Adipocyte (in vitro differentiated cells): Measurements from ENCODE around the gene PIEZO2.
A peak's percentile ranks its signal among the peaks of the same experiment; 100 is the strongest.

ENCODE experiments used
- DNase-seq: peaks from one replicate; pipeline ENCODE4 v3.0.0-alpha.2; 2015; ENCODE audit warnings: low read depth
- H3K27me3 ChIP-seq: replicated peaks from 2 replicates; pipeline ENCODE4 v1.7.0; 2013; ENCODE audit warnings: mild to moderate bottlenecking, low read length, moderate library complexity; ENCODE audit not compliant: control insufficient read depth, insufficient read depth
- H3K36me3 ChIP-seq: 2 replicates; pipeline ENCODE4 v1.7.0; 2013; ENCODE audit warnings: low read length, mild to moderate bottlenecking, moderate library complexity; ENCODE audit not compliant: control insufficient read depth, insufficient read depth, severe bottlenecking
- H3K4me1 ChIP-seq: 2 replicates; pipeline ENCODE4 v1.7.0; 2013; ENCODE audit warnings: mild to moderate bottlenecking, low read length, moderate library complexity; ENCODE audit not compliant: control insufficient read depth, insufficient read depth
- H3K4me3 ChIP-seq: 2 replicates; pipeline ENCODE4 v1.7.0; 2013; ENCODE audit warnings: mild to moderate bottlenecking, low read length, moderate library complexity
- H3K9ac ChIP-seq: 2 replicates; pipeline ENCODE4 v1.7.0; 2013; ENCODE audit warnings: mild to moderate bottlenecking, low read length, moderate library complexity
- H3K9me3 ChIP-seq: 2 replicates; pipeline ENCODE4 v1.7.0; 2013; ENCODE audit warnings: mild to moderate bottlenecking, low read length, moderate library complexity; ENCODE audit not compliant: control insufficient read depth

The PIEZO2 gene

GRCh38 chr18:10726198-10727068, 422.9 kb downstream of the PIEZO2 start:
- DNase-seq, result no peak
- no peaks in the 10 kb centered on the region for H3K36me3 ChIP-seq
- no peaks in the 10 kb centered on the region for H3K9me3 ChIP-seq
- H3K4me1 ChIP-seq, result no peaks in the 10 kb centered on the region
- peaks cover 4% of the 10 kb centered on the region for H3K27me3 ChIP-seq
- no peak overlapping the region for H3K9ac ChIP-seq
- H3K4me3 ChIP-seq, result no peak overlapping the region

- no peaks in the 10 kb centered on the region for H3K9me3 ChIP-seq
- H3K36me3 ChIP-seq, result no peaks in the 10 kb centered on the region
- no peaks in the 10 kb centered on the region for H3K4me1 ChIP-seq
- no peak overlapping the region for H3K4me3 ChIP-seq
- H3K9ac ChIP-seq, result no peak overlapping the region
- no peak for DNase-seq
- H3K27me3 ChIP-seq, result peaks cover 6% of the 10 kb centered on the region
These were observed 424.7 kb downstream of the PIEZO2 start for GRCh38 chr18:10724666-10725065.

DNA sequence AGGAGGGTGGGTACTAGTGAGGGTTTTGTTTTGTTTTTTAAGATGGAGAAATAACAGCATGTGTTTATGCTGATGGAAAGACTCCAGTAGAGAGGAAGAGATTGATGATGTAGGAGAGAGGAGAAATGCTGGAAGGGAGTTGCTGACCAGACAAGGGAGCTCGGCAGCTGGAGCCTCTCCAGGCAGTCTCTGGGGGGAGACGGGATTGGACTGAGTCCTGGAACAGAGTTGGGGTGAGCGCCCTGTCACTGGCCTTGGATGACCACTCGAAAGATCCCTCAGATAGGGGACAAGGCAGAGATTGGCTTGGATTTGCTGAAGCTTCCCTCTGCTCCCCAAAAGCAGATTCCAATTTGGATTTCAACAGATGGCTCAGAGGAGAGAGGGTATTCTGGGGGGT, 425.9 kb downstream of the PIEZO2 start:
- Histone ChIP-seq H3K36me3 (no peaks in the 10 kb centered on the region), H3K4me3 (no peak overlapping the region), H3K9me3 (no peaks in the 10 kb centered on the region), H3K4me1 (no peaks in the 10 kb centered on the region), H3K27me3 (peaks cover 6% of the 10 kb centered on the region), H3K9ac (no peak overlapping the region)
- DNase-seq, result no peak

- Histone ChIP-seq H3K9ac (no peak overlapping the region), H3K4me1 (no peaks in the 10 kb centered on the region), H3K9me3 (no peaks in the 10 kb centered on the region), H3K27me3 (peaks cover 6% of the 10 kb centered on the region), H3K36me3 (no peaks in the 10 kb centered on the region), H3K4me3 (no peak overlapping the region)
- DNase-seq, result no peak
These were observed 430.6 kb downstream of the PIEZO2 start for GRCh38 chr18:10718809-10719208.

DNA sequence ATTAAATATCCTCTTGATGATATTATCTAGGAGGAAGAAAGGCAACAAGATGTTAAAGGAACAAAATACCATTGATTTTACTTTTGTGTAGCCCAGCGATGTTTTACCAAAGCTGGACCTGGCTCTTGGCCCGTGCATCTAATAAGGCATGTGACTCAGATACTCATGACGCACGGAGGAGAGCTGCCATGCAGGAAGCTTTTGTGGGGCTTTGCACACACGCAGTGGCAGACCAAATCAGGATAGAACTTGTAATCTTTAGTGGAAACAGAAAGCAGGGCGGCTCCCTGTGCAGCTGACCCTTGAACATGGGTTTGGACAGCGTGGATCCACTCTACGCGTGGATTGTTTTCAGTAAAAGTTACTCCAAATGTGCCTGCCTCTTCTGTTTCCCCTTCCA, 433.6 kb downstream of the PIEZO2 start:
- Histone ChIP-seq H3K4me3 (peak overlapping the region; percentile 34), H3K9me3 (no peaks in the 10 kb centered on the region), H3K4me1 (no peaks in the 10 kb centered on the region), H3K9ac (no peak overlapping the region), H3K27me3 (peaks cover 2% of the 10 kb centered on the region), H3K36me3 (no peaks in the 10 kb centered on the region)
- peak; percentile 11 for DNase-seq

- Histone ChIP-seq H3K27me3 (no peaks in the 10 kb centered on the region), H3K4me3 (no peak overlapping the region), H3K9ac (no peak overlapping the region), H3K9me3 (no peaks in the 10 kb centered on the region), H3K36me3 (no peaks in the 10 kb centered on the region), H3K4me1 (no peaks in the 10 kb centered on the region)
- no peak for DNase-seq
These were observed 436.0 kb downstream of the PIEZO2 start for GRCh38 chr18:10713409-10713808.

GRCh38 chr18:10707294-10707693, 442.1 kb downstream of the PIEZO2 start:
- Histone ChIP-seq H3K9ac (no peak overlapping the region), H3K9me3 (no peaks in the 10 kb centered on the region), H3K4me1 (no peaks in the 10 kb centered on the region), H3K27me3 (peaks cover 19% of the 10 kb centered on the region), H3K36me3 (no peaks in the 10 kb centered on the region), H3K4me3 (no peak overlapping the region)
- no peak for DNase-seq

GRCh38 chr18:10705786-10706185, 443.6 kb downstream of the PIEZO2 start:
- Histone ChIP-seq H3K9me3 (no peaks in the 10 kb centered on the region), H3K9ac (no peak overlapping the region), H3K36me3 (no peaks in the 10 kb centered on the region), H3K27me3 (peaks cover 19% of the 10 kb centered on the region), H3K4me1 (no peaks in the 10 kb centered on the region), H3K4me3 (no peak overlapping the region)
- DNase-seq, result no peak

DNA sequence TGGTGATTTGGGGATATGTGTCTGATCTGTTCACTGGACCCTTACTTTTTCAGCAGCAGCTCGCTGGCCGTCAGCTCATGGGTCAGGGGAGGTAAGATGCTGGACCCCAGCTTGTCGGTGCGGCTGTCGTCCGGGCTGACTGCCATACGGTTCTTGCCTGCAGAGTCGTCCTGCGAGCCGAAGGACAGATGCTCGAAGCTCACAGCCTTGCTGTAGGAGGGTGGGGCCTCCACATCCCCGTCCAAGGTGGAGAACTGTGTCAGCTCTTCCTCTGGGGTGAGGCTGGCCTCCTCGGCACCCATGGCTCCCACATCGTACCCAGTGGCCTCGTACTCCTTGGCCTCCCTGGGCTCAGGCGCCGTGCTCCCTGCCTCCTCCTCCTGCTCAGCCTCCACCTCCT, 444.1 kb downstream of the PIEZO2 start:
- Histone ChIP-seq H3K9me3 (no peaks in the 10 kb centered on the region), H3K4me3 (no peak overlapping the region), H3K36me3 (no peaks in the 10 kb centered on the region), H3K4me1 (no peaks in the 10 kb centered on the region), H3K9ac (no peak overlapping the region), H3K27me3 (peaks cover 19% of the 10 kb centered on the region)
- no peak for DNase-seq

DNA sequence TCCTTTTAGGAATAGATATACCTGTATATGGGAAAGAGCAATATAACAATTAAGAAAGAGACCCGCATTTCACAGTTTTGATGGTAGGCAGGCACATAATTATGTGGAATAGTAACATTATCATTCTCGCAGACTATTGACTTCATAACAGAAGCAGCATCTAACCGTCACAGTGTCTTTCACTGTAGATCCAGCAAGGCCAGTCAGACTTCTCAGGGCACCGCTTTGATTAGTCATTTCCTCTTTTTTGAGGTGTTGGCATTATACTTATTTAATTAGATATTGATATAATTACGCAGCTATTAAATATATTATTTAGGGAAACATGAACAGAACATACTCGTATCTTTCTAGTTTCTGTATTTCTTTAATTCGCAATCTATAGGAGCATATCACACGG, 447.2 kb downstream of the PIEZO2 start:
- no peak overlapping the region for H3K4me3 ChIP-seq
- H3K4me1 ChIP-seq, result no peaks in the 10 kb centered on the region
- no peaks in the 10 kb centered on the region for H3K9me3 ChIP-seq
- H3K27me3 ChIP-seq, result peaks cover 19% of the 10 kb centered on the region
- no peaks in the 10 kb centered on the region for H3K36me3 ChIP-seq
- no peak for DNase-seq
- H3K9ac ChIP-seq, result no peak overlapping the region

GRCh38 chr18:10690366-10690765, 459.0 kb downstream of the PIEZO2 start:
- DNase-seq, result no peak
- Histone ChIP-seq H3K27me3 (no peaks in the 10 kb centered on the region), H3K36me3 (no peaks in the 10 kb centered on the region), H3K4me1 (peaks cover 12% of the 10 kb centered on the region), H3K4me3 (no peak overlapping the region), H3K9ac (no peak overlapping the region), H3K9me3 (no peaks in the 10 kb centered on the region)

- Histone ChIP-seq H3K27me3 (no peaks in the 10 kb centered on the region), H3K9me3 (no peaks in the 10 kb centered on the region), H3K4me3 (no peak overlapping the region), H3K36me3 (no peaks in the 10 kb centered on the region), H3K4me1 (peaks cover 12% of the 10 kb centered on the region), H3K9ac (no peak overlapping the region)
- DNase-seq, result no peak
These were observed 459.4 kb downstream of the PIEZO2 start for GRCh38 chr18:10690035-10690329.
